OCI-LY7 (cell line): ENCODE measurements around the gene CIDEA. TPM values are rescaled to one million over a fixed set of nuclear protein-coding genes. Genes with fewer than 3 reads are reported as not detected.

Experiments used
- BruUV-seq: library from RNA; stranded (reverse); fragments of 400-500 nt; replicated peaks from 2 replicates; lab custom pipeline; 2021; lab: Mats Ljungman, UMichigan
- CTCF ChIA-PET: fragments of 300-600 bp; sonication (Branson Sonifier 250); formaldehyde crosslinking; loops from one replicate; lab custom pipeline; 2022; ENCODE audit warnings: antibody characterized with exemption; ENCODE audit not compliant: unreplicated experiment; lab: Charles Lee
- POLR2A ChIA-PET: fragments of 300-600 bp; sonication (Branson Sonifier 250); formaldehyde crosslinking; loops from one replicate; lab custom pipeline; 2022; ENCODE audit warnings: antibody characterized with exemption; lab: Charles Lee
- DNase-seq: peaks from one replicate; pipeline ENCODE4 v3.0.0-alpha.2; 2015; ENCODE audit warnings: low spot score
- H2AFZ ChIP-seq: fragments of 200-600 bp; sonication (generic), shearing (Covaris generic); 2 replicates; pipeline ENCODE4 v1.6.1; 2014; ENCODE audit warnings: mild to moderate bottlenecking, antibody characterized with exemption, low read length, moderate library complexity
- H3K27ac ChIP-seq: fragments of 200-600 bp; sonication (generic); 2 replicates; pipeline ENCODE4 v1.5.1; 2014; ENCODE audit warnings: mixed run types, low read depth, mild to moderate bottlenecking, moderate library complexity, low read length, inconsistent platforms; ENCODE audit not compliant: poor library complexity, severe bottlenecking
- H3K36me3 ChIP-seq: fragments of 200-600 bp; sonication (generic); 2 replicates; pipeline ENCODE4 v1.6.1; 2014; ENCODE audit warnings: mild to moderate bottlenecking, antibody characterized with exemption, low read length, moderate library complexity, mixed read lengths; ENCODE audit not compliant: insufficient read depth
- H3K4me1 ChIP-seq: fragments of 200-600 bp; sonication (generic); 2 replicates; pipeline ENCODE4 v1.5.1; 2014; ENCODE audit warnings: mild to moderate bottlenecking, low read length; ENCODE audit not compliant: insufficient read depth, poor library complexity, severe bottlenecking
- H3K4me2 ChIP-seq: fragments of 200-600 bp; sonication (generic); 2 replicates; pipeline ENCODE4 v1.6.1; 2014; ENCODE audit warnings: mild to moderate bottlenecking, low read length
- H3K4me3 ChIP-seq: fragments of 200-600 bp; sonication (generic); 2 replicates; pipeline ENCODE4 v1.5.1; 2014; ENCODE audit warnings: mild to moderate bottlenecking, low read depth, low read length; ENCODE audit not compliant: poor library complexity, severe bottlenecking
- H3K79me2 ChIP-seq: fragments of 200-600 bp; sonication (generic); 2 replicates; pipeline ENCODE4 v1.6.1; 2016; ENCODE audit warnings: low read depth, mild to moderate bottlenecking, low read length, moderate library complexity, mixed read lengths; ENCODE audit not compliant: insufficient read depth
- H3K9me2 ChIP-seq: fragments of 200-600 bp; sonication (generic); 2 replicates; pipeline ENCODE4 v1.6.1; 2016; ENCODE audit warnings: mild to moderate bottlenecking, low read length, mixed read lengths; ENCODE audit not compliant: insufficient read depth
- H3K9me3 ChIP-seq: fragments of 200-600 bp; sonication (generic); 2 replicates; pipeline ENCODE4 v1.6.1; 2014; ENCODE audit warnings: mild to moderate bottlenecking, mixed run types, low read length, mixed read lengths
- H4K20me1 ChIP-seq: fragments of 200-600 bp; sonication (generic); 2 replicates; pipeline ENCODE4 v1.6.1; 2014; ENCODE audit warnings: mild to moderate bottlenecking, antibody characterized with exemption, low read length, moderate library complexity, mixed read lengths; ENCODE audit not compliant: insufficient read depth
- EZH2phosphoT487 ChIP-seq: fragments of 200-600 bp; sonication (generic); IDR thresholded peaks from 2 replicates; pipeline ENCODE4 v1.6.1; 2018; ENCODE audit warnings: low read depth, borderline replicate concordance, mild to moderate bottlenecking, mixed run types, antibody characterized with exemption, low read length, moderate library complexity, mixed read lengths
- intact Hi-C: fragments of 100-400 bp; cut with micrococcal nuclease; formaldehyde crosslinking; loops from one replicate; pipeline ENCODE4 v1.10.0; 2022; ENCODE audit not compliant: unreplicated experiment
- total RNA-seq, 2 experiments: library from RNA; depleted of rRNA in 1 of 2; stranded (reverse); fragments of >200 nt in 1 of 2; shearing (Covaris generic) in 1 of 2; gene quantifications; 2 replicates each; pipeline ENCODE4 v1.2.3, GENCODE V29; 2014 to 2022
- TF ChIP-seq, protein P1 (sequence below): fragments of 200-600 bp; sonication (generic); conservative IDR thresholded peaks from 2 replicates; pipeline ENCODE4 v1.5.1; 2014; ENCODE audit warnings: mild to moderate bottlenecking, antibody characterized with exemption, low read length, moderate library complexity, mixed read lengths

Gene CIDEA
- total RNA-seq, 2 experiments from 2014 or later = not detected

DNA sequence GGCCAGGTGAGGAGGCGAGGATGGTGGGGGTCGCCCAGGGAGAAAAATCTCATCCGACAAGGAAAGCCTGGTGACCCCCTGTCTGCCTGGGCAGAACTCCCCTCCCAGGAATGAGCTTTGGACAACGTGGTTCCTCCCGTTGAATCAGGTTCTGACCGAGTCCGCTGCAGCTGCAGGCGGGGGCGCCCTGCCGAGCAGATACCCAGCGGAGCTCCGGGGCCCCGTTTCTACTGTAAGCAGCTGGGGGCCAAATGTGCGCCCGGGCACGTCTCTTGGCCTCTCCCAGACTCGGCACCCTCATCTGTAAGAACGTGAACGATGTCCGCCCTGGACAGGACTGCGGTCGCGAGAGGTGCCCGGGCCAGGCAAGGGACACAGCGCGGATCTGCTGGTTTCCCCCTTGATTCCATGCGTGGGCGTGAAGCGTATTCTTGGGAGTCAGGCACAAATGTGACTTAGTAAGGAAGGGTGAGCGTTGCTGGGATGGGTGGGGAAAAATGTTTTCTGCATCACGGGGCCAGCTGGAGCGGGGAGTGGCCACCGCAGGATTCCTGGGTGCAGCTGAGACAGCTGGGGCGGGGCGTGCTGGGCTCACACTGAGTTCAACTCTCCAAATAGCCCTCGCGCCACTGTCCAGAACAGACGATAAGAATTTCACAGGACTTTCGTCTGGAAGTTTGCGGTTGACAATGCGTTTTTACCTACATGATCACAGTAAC is 33.7 kb downstream of the CIDEA start:
- no TSS peak for BruUV-seq
- H3K27ac ChIP-seq = no peak overlapping the region

DNA sequence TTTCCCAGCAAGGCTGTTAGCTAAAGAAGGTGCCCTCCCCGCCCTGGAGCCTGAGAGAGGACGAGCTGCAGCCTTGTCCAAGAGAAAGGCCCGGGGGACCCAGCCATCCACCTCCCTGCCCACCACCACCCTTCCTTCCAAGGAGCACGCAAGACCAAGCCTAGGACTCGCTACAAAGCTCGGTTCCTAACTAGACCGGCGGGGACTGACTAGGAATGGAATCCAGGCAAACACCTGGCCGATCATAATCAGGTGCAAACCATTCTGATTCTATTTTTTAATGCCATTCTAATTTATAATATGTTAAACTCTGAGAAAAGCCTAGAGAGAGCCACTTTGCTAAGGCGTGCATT is 34.2 kb downstream of the CIDEA start:
- Histone ChIP-seq H3K4me2 (no peak overlapping the region), H3K79me2 (no peaks in the 10 kb centered on the region), H2AFZ (no peak overlapping the region), H3K4me3 (no peak overlapping the region), H3K4me1 (no peaks in the 10 kb centered on the region), H3K9me2 (no peaks in the 10 kb centered on the region), H3K27ac (no peak overlapping the region), H3K9me3 (no peaks in the 10 kb centered on the region), H4K20me1 (no peaks in the 10 kb centered on the region), H3K36me3 (no peaks in the 10 kb centered on the region)
- no TSS peak for BruUV-seq
- no peak for DNase-seq
- TF ChIP-seq, protein P1, sequence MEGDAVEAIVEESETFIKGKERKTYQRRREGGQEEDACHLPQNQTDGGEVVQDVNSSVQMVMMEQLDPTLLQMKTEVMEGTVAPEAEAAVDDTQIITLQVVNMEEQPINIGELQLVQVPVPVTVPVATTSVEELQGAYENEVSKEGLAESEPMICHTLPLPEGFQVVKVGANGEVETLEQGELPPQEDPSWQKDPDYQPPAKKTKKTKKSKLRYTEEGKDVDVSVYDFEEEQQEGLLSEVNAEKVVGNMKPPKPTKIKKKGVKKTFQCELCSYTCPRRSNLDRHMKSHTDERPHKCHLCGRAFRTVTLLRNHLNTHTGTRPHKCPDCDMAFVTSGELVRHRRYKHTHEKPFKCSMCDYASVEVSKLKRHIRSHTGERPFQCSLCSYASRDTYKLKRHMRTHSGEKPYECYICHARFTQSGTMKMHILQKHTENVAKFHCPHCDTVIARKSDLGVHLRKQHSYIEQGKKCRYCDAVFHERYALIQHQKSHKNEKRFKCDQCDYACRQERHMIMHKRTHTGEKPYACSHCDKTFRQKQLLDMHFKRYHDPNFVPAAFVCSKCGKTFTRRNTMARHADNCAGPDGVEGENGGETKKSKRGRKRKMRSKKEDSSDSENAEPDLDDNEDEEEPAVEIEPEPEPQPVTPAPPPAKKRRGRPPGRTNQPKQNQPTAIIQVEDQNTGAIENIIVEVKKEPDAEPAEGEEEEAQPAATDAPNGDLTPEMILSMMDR = no peak
- TF ChIP-seq EZH2phosphoT487 = no peak
- intact Hi-C loops = no loop called here
- POLR2A ChIA-PET = no interaction called here
- CTCF ChIA-PET = no interaction called here

More for the DNA sequence above, 33.7 kb downstream of the CIDEA start:
- H3K4me3 ChIP-seq = no peak overlapping the region
- no peaks in the 10 kb centered on the region for H4K20me1 ChIP-seq
- ChIA-PET CTCF (no interaction called here), POLR2A (no interaction called here)
- H3K4me2 ChIP-seq = no peak overlapping the region
- H3K79me2 ChIP-seq = no peaks in the 10 kb centered on the region
- H3K36me3 ChIP-seq = no peaks in the 10 kb centered on the region
- intact Hi-C loops = no loop called here
- no peaks in the 10 kb centered on the region for H3K4me1 ChIP-seq
- DNase-seq = no peak
- H2AFZ ChIP-seq = no peak overlapping the region
- TF ChIP-seq EZH2phosphoT487 = no peak
- TF ChIP-seq, protein P1 = no peak
- no peaks in the 10 kb centered on the region for H3K9me2 ChIP-seq
- no peaks in the 10 kb centered on the region for H3K9me3 ChIP-seq

DNA sequence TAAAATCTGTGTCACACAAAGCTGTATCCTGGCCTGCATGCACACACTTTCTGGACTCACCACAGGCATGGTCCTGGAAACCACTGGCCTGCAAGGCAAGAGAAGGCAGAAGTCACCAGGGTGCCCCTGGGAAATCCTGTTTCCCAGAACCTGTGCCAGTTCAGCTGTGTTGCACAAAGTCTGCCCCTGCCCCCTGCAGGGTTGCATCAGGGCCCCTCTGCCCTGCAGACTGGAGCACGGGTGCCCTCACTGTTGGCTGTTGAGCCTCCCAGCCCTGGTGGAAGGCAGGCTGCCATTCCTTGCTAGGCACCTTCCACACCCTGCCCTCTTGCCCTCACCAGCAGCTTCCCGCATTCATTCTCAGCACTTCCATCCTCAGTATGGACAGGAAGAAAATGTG is 35.9 kb downstream of the CIDEA start:
- no peaks in the 10 kb centered on the region for H3K4me1 ChIP-seq
- TF ChIP-seq, protein P1 = no peak
- TF ChIP-seq EZH2phosphoT487 = no peak
- no peak overlapping the region for H2AFZ ChIP-seq
- no peak overlapping the region for H3K27ac ChIP-seq
- no peaks in the 10 kb centered on the region for H4K20me1 ChIP-seq
- H3K36me3 ChIP-seq = no peaks in the 10 kb centered on the region
- no peak overlapping the region for H3K4me2 ChIP-seq
- no peaks in the 10 kb centered on the region for H3K79me2 ChIP-seq
- ChIA-PET POLR2A (no interaction called here), CTCF (no interaction called here)
- H3K9me2 ChIP-seq = no peaks in the 10 kb centered on the region
- DNase-seq = no peak
- H3K4me3 ChIP-seq = no peak overlapping the region
- H3K9me3 ChIP-seq = no peaks in the 10 kb centered on the region
- intact Hi-C loops = no loop called here
- no TSS peak for BruUV-seq
